CD4-positive, CD25-positive, alpha-beta regulatory T cell (primary cell): ENCODE data around the gene LGALS8. TPM values are rescaled to one million over a fixed set of nuclear protein-coding genes. Genes with fewer than 3 reads are reported as not detected.

Experiments
- ATAC-seq, 2 donors: fragments of 150-1000 bp; cut with Tn5 transposase; one replicate each; pipeline ENCODE4 v1.10.0; 2021; ENCODE audit warnings: low read depth in 2 of 2, moderate number of reproducible peaks in 2 of 2, moderate library complexity in 1 of 2
- DNase-seq, 3 donors: peaks; one replicate each; pipeline versions ENCODE4 v3.0.0 to v3.0.0-alpha.2; 2012 to 2022; ENCODE audit warnings: mixed read lengths in 1 of 3
- H3K27ac ChIP-seq: one replicate; pipeline ENCODE4 v1.7.0; 2013; ENCODE audit warnings: mild to moderate bottlenecking, low read length; ENCODE audit not compliant: insufficient read depth, poor library complexity, severe bottlenecking
- H3K27me3 ChIP-seq: one replicate; pipeline ENCODE4 v1.7.0; 2013; ENCODE audit warnings: low read length; ENCODE audit not compliant: control insufficient read depth, insufficient read depth
- H3K36me3 ChIP-seq: one replicate; pipeline ENCODE4 v1.7.0; 2013; ENCODE audit warnings: mild to moderate bottlenecking, low read length, moderate library complexity; ENCODE audit not compliant: control insufficient read depth, insufficient read depth
- H3K4me1 ChIP-seq: 2 replicates; pipeline ENCODE4 v1.7.0; 2013; ENCODE audit warnings: mild to moderate bottlenecking, low read length; ENCODE audit not compliant: insufficient read depth, control insufficient read depth, poor library complexity, severe bottlenecking
- H3K4me3 ChIP-seq: one replicate; pipeline ENCODE4 v1.7.0; 2013; ENCODE audit warnings: low read depth, mild to moderate bottlenecking, low read length, moderate library complexity
- H3K9me3 ChIP-seq, 2 experiments: 1 replicate in 1 of 2; 2 replicates in 1 of 2; pipeline ENCODE4 v1.7.0; 2013; ENCODE audit warnings: low read length in 2 of 2, mild to moderate bottlenecking in 1 of 2, moderate library complexity in 1 of 2; ENCODE audit not compliant: control insufficient read depth in 2 of 2
- H3K27ac Mint-ChIP-seq, 3 donors: one replicate each; pipeline ENCODE4 v1.8.0; 2020 to 2022; ENCODE audit warnings: mild to moderate bottlenecking in 3 of 3, mixed read lengths in 3 of 3, moderate library complexity in 2 of 3
- H3K27me3 Mint-ChIP-seq: one replicate; pipeline ENCODE4 v1.8.0; 2022; ENCODE audit warnings: mild to moderate bottlenecking, mixed read lengths
- H3K36me3 Mint-ChIP-seq: one replicate; pipeline ENCODE4 v1.8.0; 2020; ENCODE audit warnings: mixed read lengths
- H3K4me1 Mint-ChIP-seq, 4 donors: one replicate each; pipeline ENCODE4 v1.8.0; 2020 to 2022; ENCODE audit warnings: mixed read lengths in 4 of 4, mild to moderate bottlenecking in 1 of 4
- H3K4me3 Mint-ChIP-seq, 4 donors: one replicate each; pipeline ENCODE4 v1.8.0; 2020 to 2022; ENCODE audit warnings: mild to moderate bottlenecking in 4 of 4, mixed read lengths in 4 of 4, moderate library complexity in 3 of 4
- H3K9me3 Mint-ChIP-seq, 7 donors: one replicate each; pipeline ENCODE4 v1.8.0; 2020 to 2022; ENCODE audit warnings: mixed read lengths in 7 of 7, mild to moderate bottlenecking in 3 of 7, moderate library complexity in 2 of 7
- polyA plus RNA-seq, 4 donors: library from polyadenylated mRNA; unstranded; fragments of 300-500 nt; fragmentation: Illumina TruSeq; gene quantifications; one replicate each; pipeline ENCODE4 v1.2.3, GENCODE V29; 2021
- total RNA-seq: library from RNA; stranded (reverse); gene quantifications from one replicate; pipeline ENCODE4 v1.2.3, GENCODE V29; 2022

Gene LGALS8
- total and polyA plus RNA-seq, 5 donors from 2014 or later = 53.3 to 183 (median 65.8) TPM

- Mint-ChIP-seq H3K36me3 (peaks cover 21% of the 10 kb centered on the region), H3K4me3 (peak overlapping the region; percentile 95 to 99 (median 98)), H3K4me1 (peaks cover 23 to 63% (median 40%) of the 10 kb centered on the region in 4 donors), H3K9me3 (peaks cover 0 to 1% (median 0%) of the 10 kb centered on the region in 7 donors), H3K27ac (peak overlapping the region; percentile 96 to 99 (median 98)), H3K27me3 (peaks cover 4% of the 10 kb centered on the region)
- no peaks in the 10 kb centered on the region for H3K27me3 ChIP-seq
- peak overlapping the region; percentile 90 for H3K27ac ChIP-seq
- DNase-seq (peak in 1 of 3 donors; percentile 14), ATAC-seq (no peak)
- peaks cover 18% of the 10 kb centered on the region for H3K36me3 ChIP-seq
- H3K9me3 ChIP-seq = no peaks in the 10 kb centered on the region
- H3K4me3 ChIP-seq = peak overlapping the region; percentile 53
- peaks cover 19% of the 10 kb centered on the region for H3K4me1 ChIP-seq
These were observed 662 bp upstream of the LGALS8 start for GRCh38 chr1:236522937-236523703.

GRCh38 chr1:236524142-236524894 is 536 bp downstream of the LGALS8 start:
- Histone ChIP-seq H3K4me3 (peak overlapping the region; percentile 97), H3K9me3 (no peaks in the 10 kb centered on the region), H3K27me3 (no peaks in the 10 kb centered on the region), H3K27ac (peak overlapping the region; percentile 90), H3K4me1 (peaks cover 18% of the 10 kb centered on the region), H3K36me3 (peaks cover 20% of the 10 kb centered on the region)
- DNase-seq (peak; percentile 58 to 88 (median 72)), ATAC-seq (peak; percentile 85 to 87)
- H3K27me3 Mint-ChIP-seq = peaks cover 4% of the 10 kb centered on the region
- H3K36me3 Mint-ChIP-seq = peaks cover 20% of the 10 kb centered on the region
- peaks cover 21 to 58% (median 41%) of the 10 kb centered on the region in 4 donors for H3K4me1 Mint-ChIP-seq
- H3K9me3 Mint-ChIP-seq = peaks cover 0 to 1% (median 0%) of the 10 kb centered on the region in 7 donors
- H3K27ac Mint-ChIP-seq = peak overlapping the region; percentile 97 to 99 (median 98)
- peak overlapping the region; percentile 95 to 99 (median 98) for H3K4me3 Mint-ChIP-seq

- Histone ChIP-seq H3K4me1 (peaks cover 18% of the 10 kb centered on the region), H3K27ac (peak overlapping the region; percentile 90), H3K27me3 (no peaks in the 10 kb centered on the region), H3K4me3 (peak overlapping the region; percentile 97), H3K36me3 (peaks cover 20% of the 10 kb centered on the region), H3K9me3 (no peaks in the 10 kb centered on the region)
- DNase-seq (no peak), ATAC-seq (no peak)
- Mint-ChIP-seq H3K4me1 (peaks cover 21 to 54% (median 41%) of the 10 kb centered on the region in 4 donors), H3K4me3 (peak overlapping the region; percentile 95 to 99 (median 98)), H3K36me3 (peaks cover 17% of the 10 kb centered on the region), H3K27me3 (peaks cover 4% of the 10 kb centered on the region), H3K27ac (peak overlapping the region; percentile 97 to 99 (median 98)), H3K9me3 (peaks cover 0 to 1% (median 0%) of the 10 kb centered on the region in 7 donors)
These were observed 1.1 kb downstream of the LGALS8 start for GRCh38 chr1:236524895-236525184.

GRCh38 chr1:236526079-236526478 is 2.3 kb downstream of the LGALS8 start:
- Mint-ChIP-seq H3K36me3 (peaks cover 21% of the 10 kb centered on the region), H3K27ac (no peak overlapping the region), H3K9me3 (no peaks in the 10 kb centered on the region), H3K27me3 (peaks cover 4% of the 10 kb centered on the region), H3K4me3 (peak overlapping the region; percentile 37 to 76 (median 64)), H3K4me1 (peaks cover 31 to 58% (median 50%) of the 10 kb centered on the region in 4 donors)
- no peak for DNase-seq
- no peaks in the 10 kb centered on the region for H3K27me3 ChIP-seq
- H3K4me1 ChIP-seq = peaks cover 18% of the 10 kb centered on the region
- ATAC-seq = no peak
- H3K9me3 ChIP-seq = no peaks in the 10 kb centered on the region
- peak overlapping the region; percentile 19 for H3K4me3 ChIP-seq
- peaks cover 23% of the 10 kb centered on the region for H3K36me3 ChIP-seq
- peak overlapping the region; percentile 90 for H3K27ac ChIP-seq

- H3K4me3 Mint-ChIP-seq = peak overlapping the region in 2 of 4 donors; percentile 49 to 55
- no peaks in the 10 kb centered on the region for H3K27me3 ChIP-seq
- peaks cover 35% of the 10 kb centered on the region for H3K36me3 ChIP-seq
- H3K9me3 Mint-ChIP-seq = no peaks in the 10 kb centered on the region
- peaks cover 38% of the 10 kb centered on the region for H3K4me1 ChIP-seq
- H3K4me3 ChIP-seq = peak overlapping the region; percentile 32
- peaks cover 35% of the 10 kb centered on the region for H3K36me3 Mint-ChIP-seq
- no peak for ATAC-seq
- H3K4me1 Mint-ChIP-seq = peaks cover 42 to 65% (median 54%) of the 10 kb centered on the region in 4 donors
- no peaks in the 10 kb centered on the region for H3K9me3 ChIP-seq
- no peak for DNase-seq
- no peaks in the 10 kb centered on the region for H3K27me3 Mint-ChIP-seq
- no peak overlapping the region for H3K27ac ChIP-seq
- peak overlapping the region in 2 of 3 donors; percentile 21 to 68 for H3K27ac Mint-ChIP-seq
These were observed 6.5 kb downstream of the LGALS8 start for GRCh38 chr1:236530286-236530685.

GRCh38 chr1:236530959-236531358 is 7.2 kb downstream of the LGALS8 start:
- ATAC-seq = no peak
- Mint-ChIP-seq H3K36me3 (peaks cover 37% of the 10 kb centered on the region), H3K4me1 (peaks cover 45 to 67% (median 54%) of the 10 kb centered on the region in 4 donors), H3K27me3 (no peaks in the 10 kb centered on the region), H3K9me3 (no peaks in the 10 kb centered on the region), H3K4me3 (peak overlapping the region in 2 of 4 donors; percentile 1 to 55), H3K27ac (no peak overlapping the region)
- no peak for DNase-seq
- Histone ChIP-seq H3K27me3 (no peaks in the 10 kb centered on the region), H3K9me3 (no peaks in the 10 kb centered on the region), H3K36me3 (peaks cover 35% of the 10 kb centered on the region), H3K27ac (peak overlapping the region; percentile 14), H3K4me1 (peaks cover 33% of the 10 kb centered on the region), H3K4me3 (peak overlapping the region; percentile 10)

GRCh38 chr1:236532850-236533249 is 9.1 kb downstream of the LGALS8 start:
- ATAC-seq (no peak), DNase-seq (no peak)
- H3K27ac Mint-ChIP-seq = peak overlapping the region; percentile 11 to 86 (median 69)
- Histone ChIP-seq H3K9me3 (no peaks in the 10 kb centered on the region), H3K36me3 (peaks cover 31% of the 10 kb centered on the region), H3K27me3 (no peaks in the 10 kb centered on the region), H3K4me1 (peaks cover 33% of the 10 kb centered on the region), H3K27ac (no peak overlapping the region), H3K4me3 (no peak overlapping the region)
- no peaks in the 10 kb centered on the region for H3K9me3 Mint-ChIP-seq
- H3K4me3 Mint-ChIP-seq = peak overlapping the region in 3 of 4 donors; percentile 21 to 55 (median 55)
- H3K27me3 Mint-ChIP-seq = no peaks in the 10 kb centered on the region
- H3K4me1 Mint-ChIP-seq = peaks cover 34 to 57% (median 46%) of the 10 kb centered on the region in 4 donors
- peaks cover 30% of the 10 kb centered on the region for H3K36me3 Mint-ChIP-seq
